Measurements from ENCODE around the gene BTG3.

The BTG3 gene

GRCh38 chr21:17578876-17579275, 33.8 kb downstream of the BTG3 start:
- H3K9ac ChIP-seq (ENCODE audit: low read length), result no peak overlapping the region
- H3K27ac ChIP-seq (ENCODE audit: low read depth, low read length), result no peak overlapping the region
- no peaks in the 10 kb centered on the region for H3K4me1 ChIP-seq (ENCODE audit: control insufficient read depth, insufficient read depth, low read length)
- H3K27me3 ChIP-seq (ENCODE audit: control insufficient read depth, insufficient read depth, low read length), result no peaks in the 10 kb centered on the region
- H3K4me3 ChIP-seq (ENCODE audit: low read length), result no peak overlapping the region
- no peaks in the 10 kb centered on the region for H3K36me3 ChIP-seq (ENCODE audit: control insufficient read depth, insufficient read depth, low read length)

- no peaks in the 10 kb centered on the region for H3K36me3 ChIP-seq (ENCODE audit: control insufficient read depth, insufficient read depth, low read length)
- H3K27me3 ChIP-seq (ENCODE audit: control insufficient read depth, insufficient read depth, low read length), result no peaks in the 10 kb centered on the region
- no peak overlapping the region for H3K27ac ChIP-seq (ENCODE audit: low read depth, low read length)
- H3K9ac ChIP-seq (ENCODE audit: low read length), result no peak overlapping the region
- no peaks in the 10 kb centered on the region for H3K4me1 ChIP-seq (ENCODE audit: control insufficient read depth, insufficient read depth, low read length)
- no peak overlapping the region for H3K4me3 ChIP-seq (ENCODE audit: low read length)
These were observed 34.5 kb downstream of the BTG3 start for GRCh38 chr21:17578162-17578561.

GRCh38 chr21:17577701-17578100, 35.0 kb downstream of the BTG3 start:
- H3K27ac ChIP-seq (ENCODE audit: low read depth, low read length), result no peak overlapping the region
- no peak overlapping the region for H3K4me3 ChIP-seq (ENCODE audit: low read length)
- H3K9ac ChIP-seq (ENCODE audit: low read length), result no peak overlapping the region
- no peaks in the 10 kb centered on the region for H3K4me1 ChIP-seq (ENCODE audit: control insufficient read depth, insufficient read depth, low read length)
- H3K27me3 ChIP-seq (ENCODE audit: control insufficient read depth, insufficient read depth, low read length), result no peaks in the 10 kb centered on the region
- H3K36me3 ChIP-seq (ENCODE audit: control insufficient read depth, insufficient read depth, low read length), result no peaks in the 10 kb centered on the region

GRCh38 chr21:17576080-17576835, 36.4 kb downstream of the BTG3 start:
- Histone ChIP-seq H3K4me1 (ENCODE audit: control insufficient read depth, insufficient read depth, low read length) (no peaks in the 10 kb centered on the region), H3K27ac (ENCODE audit: low read depth, low read length) (no peak overlapping the region), H3K4me3 (ENCODE audit: low read length) (no peak overlapping the region), H3K36me3 (ENCODE audit: control insufficient read depth, insufficient read depth, low read length) (no peaks in the 10 kb centered on the region), H3K9ac (ENCODE audit: low read length) (no peak overlapping the region), H3K27me3 (ENCODE audit: control insufficient read depth, insufficient read depth, low read length) (no peaks in the 10 kb centered on the region)

GRCh38 chr21:17575076-17575475, 37.6 kb downstream of the BTG3 start:
- H3K9ac ChIP-seq (ENCODE audit: low read length), result no peak overlapping the region
- H3K36me3 ChIP-seq (ENCODE audit: control insufficient read depth, insufficient read depth, low read length), result no peaks in the 10 kb centered on the region
- H3K27me3 ChIP-seq (ENCODE audit: control insufficient read depth, insufficient read depth, low read length), result no peaks in the 10 kb centered on the region
- no peak overlapping the region for H3K27ac ChIP-seq (ENCODE audit: low read depth, low read length)
- H3K4me1 ChIP-seq (ENCODE audit: control insufficient read depth, insufficient read depth, low read length), result no peaks in the 10 kb centered on the region
- no peak overlapping the region for H3K4me3 ChIP-seq (ENCODE audit: low read length)

GRCh38 chr21:17572431-17572830, 40.3 kb downstream of the BTG3 start:
- Histone ChIP-seq H3K9ac (ENCODE audit: low read length) (no peak overlapping the region), H3K27me3 (ENCODE audit: control insufficient read depth, insufficient read depth, low read length) (no peaks in the 10 kb centered on the region), H3K36me3 (ENCODE audit: control insufficient read depth, insufficient read depth, low read length) (no peaks in the 10 kb centered on the region), H3K4me1 (ENCODE audit: control insufficient read depth, insufficient read depth, low read length) (no peaks in the 10 kb centered on the region), H3K27ac (ENCODE audit: low read depth, low read length) (no peak overlapping the region), H3K4me3 (ENCODE audit: low read length) (no peak overlapping the region)

DNA sequence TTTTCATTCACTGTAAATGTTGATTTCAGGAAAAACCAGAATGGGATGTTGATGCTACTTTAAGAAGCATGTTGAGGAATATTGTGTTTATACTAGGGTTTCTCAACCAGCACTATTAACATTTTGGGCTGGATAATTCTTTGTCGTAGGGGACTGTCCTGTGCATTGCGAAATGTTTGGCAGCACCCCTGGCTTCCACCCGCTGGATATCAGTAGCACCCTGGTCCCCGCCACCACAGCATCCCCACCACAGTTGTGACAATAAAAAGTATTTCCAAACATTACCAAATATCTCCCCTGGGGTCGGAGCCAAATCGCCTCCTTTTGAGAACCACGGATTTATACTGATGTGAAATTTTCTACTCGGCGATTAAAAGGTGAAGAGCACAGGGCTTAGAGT, 41.9 kb downstream of the BTG3 start:
- Histone ChIP-seq H3K9ac (ENCODE audit: low read length) (no peak overlapping the region), H3K4me3 (ENCODE audit: low read length) (no peak overlapping the region), H3K36me3 (ENCODE audit: control insufficient read depth, insufficient read depth, low read length) (no peaks in the 10 kb centered on the region), H3K27me3 (ENCODE audit: control insufficient read depth, insufficient read depth, low read length) (no peaks in the 10 kb centered on the region), H3K27ac (ENCODE audit: low read depth, low read length) (no peak overlapping the region), H3K4me1 (ENCODE audit: control insufficient read depth, insufficient read depth, low read length) (no peaks in the 10 kb centered on the region)

- Histone ChIP-seq H3K4me1 (ENCODE audit: control insufficient read depth, insufficient read depth, low read length) (no peaks in the 10 kb centered on the region), H3K4me3 (ENCODE audit: low read length) (no peak overlapping the region), H3K27ac (ENCODE audit: low read depth, low read length) (no peak overlapping the region), H3K27me3 (ENCODE audit: control insufficient read depth, insufficient read depth, low read length) (no peaks in the 10 kb centered on the region), H3K36me3 (ENCODE audit: control insufficient read depth, insufficient read depth, low read length) (no peaks in the 10 kb centered on the region), H3K9ac (ENCODE audit: low read length) (no peak overlapping the region)
These were observed 52.2 kb downstream of the BTG3 start for GRCh38 chr21:17560377-17561025.

DNA sequence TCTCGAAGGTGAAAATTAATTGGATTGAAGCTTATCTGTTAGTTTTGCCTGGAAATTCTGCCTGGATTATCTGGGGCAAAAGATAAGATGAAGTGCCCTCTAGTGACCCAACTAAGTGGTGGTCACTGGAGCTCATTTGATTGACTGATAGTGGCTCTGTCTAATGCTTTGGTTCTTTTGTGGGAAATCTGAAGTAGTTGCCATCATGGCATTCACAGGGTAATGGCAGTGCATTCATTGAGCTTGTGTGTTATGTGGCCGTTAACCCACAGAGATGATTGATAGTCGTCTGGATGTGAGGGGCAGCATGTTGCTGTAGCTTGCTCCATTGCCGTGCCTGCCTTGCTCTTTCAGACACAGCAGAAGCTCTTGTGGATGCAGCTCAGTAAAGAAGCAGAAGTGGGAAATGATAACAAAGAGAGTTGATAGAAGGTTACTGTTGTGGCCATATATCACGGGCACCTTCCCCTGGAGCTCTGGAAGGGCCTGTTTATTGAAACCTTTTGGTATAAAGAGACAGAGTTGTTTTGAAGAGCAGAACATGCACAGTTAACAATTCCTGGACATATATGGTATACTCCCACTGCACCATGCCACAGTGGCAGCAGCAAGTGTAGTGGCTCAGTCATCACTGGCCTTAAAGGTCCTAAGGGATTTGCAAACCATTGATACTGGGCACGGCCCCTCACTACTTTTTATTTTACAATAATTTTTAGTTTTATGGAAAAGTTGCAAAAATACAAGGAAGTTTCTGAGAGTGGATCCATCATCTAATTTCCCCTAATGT, 57.8 kb downstream of the BTG3 start:
- no peak overlapping the region for H3K4me3 ChIP-seq (ENCODE audit: low read length)
- H3K9ac ChIP-seq (ENCODE audit: low read length), result no peak overlapping the region
- no peaks in the 10 kb centered on the region for H3K4me1 ChIP-seq (ENCODE audit: control insufficient read depth, insufficient read depth, low read length)
- H3K27ac ChIP-seq (ENCODE audit: low read depth, low read length), result no peak overlapping the region
- H3K27me3 ChIP-seq (ENCODE audit: control insufficient read depth, insufficient read depth, low read length), result no peaks in the 10 kb centered on the region
- H3K36me3 ChIP-seq (ENCODE audit: control insufficient read depth, insufficient read depth, low read length), result peaks cover 2% of the 10 kb centered on the region

DNA sequence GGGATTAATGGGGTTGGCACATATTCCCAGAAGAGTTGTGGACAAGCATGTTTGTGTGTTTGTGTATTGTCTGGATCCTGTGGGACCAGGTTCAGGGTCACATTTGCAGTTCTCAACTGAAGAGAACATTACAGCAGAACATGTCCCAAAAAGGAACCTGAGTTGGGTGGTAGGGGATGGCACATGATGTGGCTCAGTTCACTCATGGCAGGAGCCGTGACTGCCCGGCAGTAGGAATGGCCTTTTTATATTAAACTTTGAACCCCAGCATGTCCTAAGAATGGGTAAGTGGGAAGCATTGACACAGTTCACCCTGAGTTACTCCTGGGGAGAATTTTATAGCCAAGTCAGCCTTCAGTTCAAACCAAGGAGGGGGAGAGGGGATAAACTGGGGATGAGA, 58.6 kb downstream of the BTG3 start:
- no peaks in the 10 kb centered on the region for H3K27me3 ChIP-seq (ENCODE audit: control insufficient read depth, insufficient read depth, low read length)
- H3K36me3 ChIP-seq (ENCODE audit: control insufficient read depth, insufficient read depth, low read length), result peaks cover 2% of the 10 kb centered on the region
- H3K9ac ChIP-seq (ENCODE audit: low read length), result no peak overlapping the region
- H3K4me1 ChIP-seq (ENCODE audit: control insufficient read depth, insufficient read depth, low read length), result no peaks in the 10 kb centered on the region
- no peak overlapping the region for H3K4me3 ChIP-seq (ENCODE audit: low read length)
- H3K27ac ChIP-seq (ENCODE audit: low read depth, low read length), result no peak overlapping the region

GRCh38 chr21:17552410-17552809, 60.3 kb downstream of the BTG3 start:
- H3K9ac ChIP-seq (ENCODE audit: low read length), result no peak overlapping the region
- H3K27ac ChIP-seq (ENCODE audit: low read depth, low read length), result no peak overlapping the region
- peaks cover 2% of the 10 kb centered on the region for H3K36me3 ChIP-seq (ENCODE audit: control insufficient read depth, insufficient read depth, low read length)
- H3K27me3 ChIP-seq (ENCODE audit: control insufficient read depth, insufficient read depth, low read length), result no peaks in the 10 kb centered on the region
- H3K4me1 ChIP-seq (ENCODE audit: control insufficient read depth, insufficient read depth, low read length), result no peaks in the 10 kb centered on the region
- no peak overlapping the region for H3K4me3 ChIP-seq (ENCODE audit: low read length)

- Histone ChIP-seq H3K36me3 (ENCODE audit: control insufficient read depth, insufficient read depth, low read length) (peaks cover 2% of the 10 kb centered on the region), H3K9ac (ENCODE audit: low read length) (no peak overlapping the region), H3K4me3 (ENCODE audit: low read length) (no peak overlapping the region), H3K27ac (ENCODE audit: low read depth, low read length) (no peak overlapping the region), H3K27me3 (ENCODE audit: control insufficient read depth, insufficient read depth, low read length) (no peaks in the 10 kb centered on the region), H3K4me1 (ENCODE audit: control insufficient read depth, insufficient read depth, low read length) (no peaks in the 10 kb centered on the region)
These were observed 61.9 kb downstream of the BTG3 start for GRCh38 chr21:17550671-17551308.
